ENCODE results near the gene EEF1AKMT1.

DNA sequence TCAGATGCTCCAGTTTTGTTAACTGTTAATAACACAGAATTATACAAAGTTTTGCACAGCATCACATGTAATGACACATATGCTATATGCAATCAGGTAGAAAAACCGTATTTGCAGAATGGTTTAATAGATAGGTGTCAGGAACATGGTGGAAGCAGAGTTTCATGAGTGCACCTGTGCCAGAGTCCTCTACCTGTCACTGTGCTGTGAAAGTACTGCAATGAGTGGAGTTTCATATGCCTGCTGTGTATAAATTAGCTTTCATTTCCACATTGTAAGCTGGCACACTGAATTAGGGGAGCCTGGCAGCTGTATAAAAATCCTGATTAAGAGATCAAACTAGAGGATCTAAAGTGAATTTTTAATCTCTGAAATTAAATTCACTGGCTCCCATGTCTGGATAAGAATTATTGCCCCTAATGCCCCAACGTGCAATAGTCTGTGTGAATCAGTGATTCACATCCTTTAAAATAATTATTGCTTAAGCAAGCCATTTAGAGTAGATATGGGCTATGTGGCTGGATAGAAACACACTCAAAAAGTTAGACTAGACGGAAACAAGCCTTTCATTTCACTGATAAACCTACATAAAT is 8.5 kb upstream of the EEF1AKMT1 start:
- TF ChIP-seq, protein P1, sequence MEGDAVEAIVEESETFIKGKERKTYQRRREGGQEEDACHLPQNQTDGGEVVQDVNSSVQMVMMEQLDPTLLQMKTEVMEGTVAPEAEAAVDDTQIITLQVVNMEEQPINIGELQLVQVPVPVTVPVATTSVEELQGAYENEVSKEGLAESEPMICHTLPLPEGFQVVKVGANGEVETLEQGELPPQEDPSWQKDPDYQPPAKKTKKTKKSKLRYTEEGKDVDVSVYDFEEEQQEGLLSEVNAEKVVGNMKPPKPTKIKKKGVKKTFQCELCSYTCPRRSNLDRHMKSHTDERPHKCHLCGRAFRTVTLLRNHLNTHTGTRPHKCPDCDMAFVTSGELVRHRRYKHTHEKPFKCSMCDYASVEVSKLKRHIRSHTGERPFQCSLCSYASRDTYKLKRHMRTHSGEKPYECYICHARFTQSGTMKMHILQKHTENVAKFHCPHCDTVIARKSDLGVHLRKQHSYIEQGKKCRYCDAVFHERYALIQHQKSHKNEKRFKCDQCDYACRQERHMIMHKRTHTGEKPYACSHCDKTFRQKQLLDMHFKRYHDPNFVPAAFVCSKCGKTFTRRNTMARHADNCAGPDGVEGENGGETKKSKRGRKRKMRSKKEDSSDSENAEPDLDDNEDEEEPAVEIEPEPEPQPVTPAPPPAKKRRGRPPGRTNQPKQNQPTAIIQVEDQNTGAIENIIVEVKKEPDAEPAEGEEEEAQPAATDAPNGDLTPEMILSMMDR (IDR thresholded peaks at IDR 0.05), result no peak
- no peak for TF ChIP-seq EP300 (IDR thresholded peaks at IDR 0.05; ENCODE audit: low read depth)

All from transverse colon (tissue), 3 donors.